ENCODE data around the gene KCNJ18.
"Not testable (repeated sequence)": the region's sequence is repeated elsewhere in the genome, so short reads cannot be mapped to it uniquely, and the experiment has no call there.

GRCh38 chr17:21705746-21706145, 13.4 kb downstream of the KCNJ18 start:
- not testable (repeated sequence) for TF ChIP-seq POLR2A, CTCF (IDR thresholded peaks at IDR 0.05)

Measured in Peyer's patch (tissue), 4 donors.